GM21619 (cell line): Measurements from ENCODE around the gene CPED1.
"Not testable (repeated sequence)": the region's sequence is repeated elsewhere in the genome, so short reads cannot be mapped to it uniquely, and the experiment has no call there.

Experiments
- ATAC-seq: cut with Tn5 transposase; IDR thresholded peaks from one replicate; pipeline ENCODE4 v1.9.1; 2021; ENCODE audit not compliant: unreplicated experiment

Gene CPED1

DNA sequence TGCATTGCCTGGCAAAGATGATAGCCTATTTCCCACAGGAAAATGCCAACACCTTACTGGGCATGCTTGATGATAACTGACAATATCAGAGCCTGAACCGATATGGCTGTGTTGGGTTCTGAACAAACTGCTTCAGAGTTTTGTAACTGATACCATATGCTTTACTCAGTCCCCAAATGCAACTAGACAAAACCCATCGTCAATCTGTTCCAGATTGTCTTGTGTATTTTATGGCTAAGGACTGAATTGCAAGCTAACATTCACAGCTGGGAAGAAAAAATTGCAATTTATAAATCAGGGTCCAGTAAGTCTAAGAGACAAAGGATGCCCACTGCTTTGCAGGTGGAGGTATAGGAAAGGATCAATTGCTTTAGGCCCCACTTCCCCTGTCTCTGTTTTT lies 223.5 kb downstream of the CPED1 start:
- ATAC-seq = no peak

DNA sequence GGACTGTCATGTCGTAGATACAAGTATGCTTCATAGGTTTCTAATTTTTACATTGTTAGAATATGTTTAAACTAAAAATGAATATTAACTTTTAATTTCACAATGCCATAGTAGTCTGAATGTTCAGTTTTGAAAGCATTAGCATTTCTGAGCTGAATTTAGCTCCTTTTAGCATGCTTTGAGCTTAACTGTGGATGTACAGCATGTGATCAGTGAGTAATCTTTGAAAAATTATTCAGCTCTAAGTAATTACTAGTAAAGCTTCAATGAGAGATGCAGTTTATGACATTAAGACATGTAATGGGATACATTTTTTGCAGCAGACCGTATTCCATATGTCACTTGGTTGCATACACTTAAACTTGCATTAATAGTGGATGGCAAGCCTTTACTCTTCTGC lies 226.1 kb downstream of the CPED1 start:
- no peak for ATAC-seq

DNA sequence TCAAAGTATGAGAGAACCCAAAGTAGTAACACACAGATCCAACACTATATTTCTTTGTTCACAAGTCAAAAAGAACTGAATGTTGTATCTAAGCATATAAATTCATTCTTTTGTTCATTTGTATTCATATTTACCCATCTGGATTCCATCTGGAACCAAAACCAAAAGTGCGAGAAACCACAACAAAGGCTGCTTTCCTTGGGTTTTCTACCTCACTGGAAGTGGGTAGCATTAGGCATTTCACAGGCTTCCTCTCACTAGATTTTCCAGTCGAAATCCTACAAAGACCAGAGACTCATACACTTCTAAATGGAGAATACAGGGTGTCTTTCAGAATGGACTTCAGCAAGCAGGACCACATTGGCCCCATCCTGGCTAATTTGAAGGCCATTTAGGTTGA lies 230.5 kb downstream of the CPED1 start:
- no peak for ATAC-seq

GRCh38 chr7:121221108-121221507 lies 232.6 kb downstream of the CPED1 start:
- not testable (repeated sequence) for ATAC-seq

- no peak for ATAC-seq
Observed at GRCh38 chr7:121228779-121229178, 240.3 kb downstream of the CPED1 start.

DNA sequence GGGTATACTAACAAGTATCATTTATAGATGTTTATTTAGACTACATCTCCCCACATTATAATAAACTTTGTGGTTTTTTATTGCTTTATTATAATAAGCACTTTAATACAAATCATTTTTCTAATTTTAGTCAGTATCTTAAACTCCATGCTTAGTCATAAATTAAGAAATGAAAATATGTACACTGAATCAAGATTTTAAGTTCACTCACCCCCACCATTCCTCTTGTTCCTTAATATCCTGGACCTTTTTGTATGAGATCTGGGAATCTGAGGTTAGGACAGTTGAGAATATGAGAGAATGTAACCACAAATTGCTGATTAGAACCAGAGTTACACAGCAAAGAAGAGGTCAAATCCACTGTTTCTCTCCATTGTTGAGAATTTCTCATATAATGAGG lies 246.7 kb downstream of the CPED1 start:
- ATAC-seq = no peak

- no peak for ATAC-seq
Observed at GRCh38 chr7:121237601-121238000, 249.1 kb downstream of the CPED1 start.

DNA sequence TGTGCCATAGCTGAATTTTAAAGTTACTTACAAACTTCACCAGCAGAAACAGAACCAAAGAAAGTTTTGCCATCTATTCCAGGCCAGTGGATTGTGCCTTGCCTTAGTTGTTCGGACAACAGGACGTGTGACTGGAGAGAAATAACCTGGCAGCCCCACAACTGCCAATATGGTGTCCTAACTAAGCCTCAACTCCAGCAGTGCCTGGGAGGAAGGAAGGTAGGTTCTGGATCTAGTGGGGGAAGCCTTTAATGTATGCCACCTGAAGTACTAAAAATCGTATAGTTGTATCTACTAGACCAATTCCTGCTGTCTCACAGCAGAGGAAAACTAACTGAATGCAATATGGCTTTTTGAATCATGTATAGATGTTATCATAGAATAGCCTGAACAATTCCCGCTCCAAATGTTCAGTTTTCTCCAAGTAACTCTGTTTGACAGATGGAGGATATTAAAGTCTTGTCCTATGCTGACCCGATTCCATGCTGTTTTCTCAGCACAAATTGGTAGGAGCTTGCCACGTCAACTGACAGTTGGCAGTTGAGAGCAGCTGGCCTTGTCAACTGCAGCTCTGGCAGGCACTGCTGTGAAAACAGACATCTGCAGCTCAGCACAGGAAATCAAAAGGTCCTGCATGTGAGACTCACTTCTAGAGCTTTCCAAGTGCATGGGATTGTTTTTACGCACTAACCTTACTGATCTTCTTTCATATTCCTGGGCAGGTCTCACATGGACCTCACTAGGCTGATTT lies 255.8 kb downstream of the CPED1 start:
- no peak for ATAC-seq

DNA sequence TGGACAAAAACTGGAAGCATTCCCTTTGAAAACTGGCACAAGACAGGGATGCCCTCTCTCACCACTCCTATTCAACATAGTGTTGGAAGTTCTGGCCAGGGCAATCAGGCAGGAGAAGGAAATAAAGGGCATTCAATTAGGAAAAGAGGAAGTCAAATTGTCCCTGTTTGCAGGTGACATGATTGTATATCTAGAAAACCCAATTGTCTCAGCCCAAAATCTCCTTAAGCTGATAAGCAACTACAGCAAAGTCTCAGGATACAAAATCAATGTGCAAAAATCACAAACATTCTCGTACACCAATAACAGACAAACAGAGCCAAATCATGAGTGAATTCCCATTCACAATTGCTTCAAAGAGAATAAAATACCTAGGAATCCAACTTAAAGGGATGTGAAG lies 262.9 kb downstream of the CPED1 start:
- ATAC-seq = not testable (repeated sequence)

DNA sequence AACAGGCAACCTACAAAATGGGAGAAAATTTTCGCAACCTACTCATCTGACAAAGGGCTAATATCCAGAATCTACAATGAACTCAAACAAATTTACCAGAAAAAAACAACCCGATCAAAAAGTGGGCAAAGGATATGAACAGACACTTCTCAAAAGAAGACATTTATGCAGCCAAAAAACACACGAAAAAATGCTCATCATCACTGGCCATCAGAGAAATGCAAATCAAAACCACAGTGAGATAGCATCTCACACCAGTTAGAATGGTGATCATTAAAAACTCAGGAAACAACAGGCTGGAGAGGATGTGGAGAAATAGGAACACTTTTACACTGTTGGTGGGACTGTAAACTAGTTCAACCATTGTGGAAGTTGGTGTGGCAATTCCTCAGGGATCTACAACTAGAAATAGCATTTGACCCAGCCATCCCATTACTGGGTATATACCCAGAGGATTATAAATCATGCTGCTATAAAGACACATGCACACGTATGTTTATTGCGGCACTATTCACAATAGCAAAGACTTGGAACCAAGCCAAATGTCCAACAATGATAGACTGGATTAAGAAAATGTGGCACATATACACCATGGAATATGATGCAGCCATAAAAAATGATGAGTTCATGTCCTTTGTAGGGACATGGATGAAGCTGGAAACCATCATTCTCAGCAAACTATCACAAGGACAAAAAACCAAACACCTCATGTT lies 264.2 kb downstream of the CPED1 start:
- not testable (repeated sequence) for ATAC-seq

GRCh38 chr7:121259826-121260225 lies 271.3 kb downstream of the CPED1 start:
- no peak for ATAC-seq

DNA sequence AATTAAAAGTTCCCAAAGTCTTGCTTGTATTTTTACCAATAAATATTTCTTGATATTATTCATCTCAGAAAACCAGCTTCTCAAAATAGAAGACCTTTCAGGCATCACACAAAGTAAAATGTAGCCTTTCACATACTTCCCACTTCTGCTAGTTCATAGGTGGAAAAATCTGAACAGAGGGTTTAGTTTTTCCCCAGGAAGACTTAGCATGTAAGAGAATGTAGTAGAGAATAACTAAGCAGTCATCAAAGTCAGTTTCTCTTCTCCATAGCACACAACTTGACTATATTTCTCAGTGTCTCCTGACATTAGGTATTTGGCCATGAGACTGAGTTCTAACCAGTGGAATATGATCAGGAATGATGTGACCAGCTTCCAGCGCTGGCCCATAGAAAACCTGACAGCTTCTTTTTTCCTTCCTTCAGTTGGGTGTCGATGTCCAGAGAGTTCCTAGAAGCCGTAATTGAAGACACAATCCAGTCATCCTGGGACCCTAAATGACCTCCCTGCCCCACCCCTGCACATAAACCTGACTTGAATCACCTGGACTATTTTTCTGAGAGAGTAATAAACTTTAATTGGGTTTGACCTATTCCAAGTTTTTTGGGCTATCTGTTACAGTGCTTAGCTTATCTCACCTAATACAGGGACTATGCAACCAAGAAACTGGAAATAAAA lies 272.8 kb downstream of the CPED1 start:
- no peak for ATAC-seq

GRCh38 chr7:121262221-121262620 lies 273.7 kb downstream of the CPED1 start:
- no peak for ATAC-seq

GRCh38 chr7:121262969-121263368 lies 274.5 kb downstream of the CPED1 start:
- no peak for ATAC-seq

GRCh38 chr7:121266307-121266894 lies 277.9 kb downstream of the CPED1 start:
- no peak for ATAC-seq

GRCh38 chr7:121267612-121268011 lies 279.1 kb downstream of the CPED1 start:
- no peak for ATAC-seq

GRCh38 chr7:121269798-121270197 lies 281.3 kb downstream of the CPED1 start:
- ATAC-seq = no peak

DNA sequence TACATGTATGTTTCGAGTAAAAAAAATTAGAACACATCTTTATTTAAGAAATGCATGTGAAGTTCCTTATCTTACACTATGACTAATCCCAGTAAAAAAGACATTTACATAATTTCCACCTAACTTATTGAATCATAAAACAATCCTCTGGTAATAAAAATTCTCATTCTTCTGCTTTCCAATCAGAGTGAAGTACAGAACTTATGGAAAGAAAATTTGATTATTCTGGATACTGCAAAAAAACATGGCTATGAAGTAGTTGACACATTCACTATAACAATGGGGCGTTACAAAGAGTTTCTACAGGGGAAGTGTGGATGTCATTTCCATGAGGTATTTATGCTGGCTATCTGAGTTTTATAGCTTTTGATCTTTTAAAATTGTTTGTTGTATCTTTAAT lies 282.6 kb downstream of the CPED1 start:
- ATAC-seq = no peak

DNA sequence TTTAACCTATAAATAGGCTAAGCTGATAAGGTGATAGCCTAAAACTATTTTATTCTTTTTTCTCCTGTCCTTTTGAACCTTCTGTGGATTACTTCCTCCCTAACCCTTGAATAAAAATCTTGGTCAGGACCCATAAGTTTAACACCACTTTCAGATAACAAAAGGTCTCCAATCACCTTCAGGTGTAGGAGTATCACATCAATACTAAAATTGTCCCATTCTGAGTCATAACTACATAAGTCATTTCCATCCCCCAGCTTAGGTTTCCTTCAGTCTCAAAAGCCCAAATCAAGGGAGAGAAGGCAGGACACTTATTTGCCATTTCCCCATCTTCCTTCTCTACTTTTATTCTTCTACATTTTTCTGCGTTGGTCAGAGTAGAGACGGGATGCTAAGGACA lies 283.4 kb downstream of the CPED1 start:
- peak; percentile 38 for ATAC-seq

DNA sequence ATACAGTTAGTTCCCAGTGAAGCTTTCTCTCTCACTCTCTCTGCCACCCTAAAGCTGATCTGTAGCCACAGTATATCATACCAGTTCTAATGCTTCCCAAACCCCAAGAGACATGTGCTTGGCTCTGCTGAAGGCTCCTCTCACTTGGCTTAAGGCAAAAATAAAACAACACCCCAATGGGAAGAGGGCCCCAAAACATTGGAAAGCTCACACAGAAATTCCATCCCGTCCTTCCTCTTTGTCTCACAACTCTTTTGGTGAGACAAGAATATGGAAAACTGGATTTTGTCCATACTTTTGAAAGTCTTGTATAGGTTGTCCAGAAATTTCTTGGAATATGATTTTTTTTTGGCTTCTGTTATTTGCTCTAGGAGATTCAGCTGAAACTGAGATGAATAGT lies 284.2 kb downstream of the CPED1 start:
- ATAC-seq = no peak

DNA sequence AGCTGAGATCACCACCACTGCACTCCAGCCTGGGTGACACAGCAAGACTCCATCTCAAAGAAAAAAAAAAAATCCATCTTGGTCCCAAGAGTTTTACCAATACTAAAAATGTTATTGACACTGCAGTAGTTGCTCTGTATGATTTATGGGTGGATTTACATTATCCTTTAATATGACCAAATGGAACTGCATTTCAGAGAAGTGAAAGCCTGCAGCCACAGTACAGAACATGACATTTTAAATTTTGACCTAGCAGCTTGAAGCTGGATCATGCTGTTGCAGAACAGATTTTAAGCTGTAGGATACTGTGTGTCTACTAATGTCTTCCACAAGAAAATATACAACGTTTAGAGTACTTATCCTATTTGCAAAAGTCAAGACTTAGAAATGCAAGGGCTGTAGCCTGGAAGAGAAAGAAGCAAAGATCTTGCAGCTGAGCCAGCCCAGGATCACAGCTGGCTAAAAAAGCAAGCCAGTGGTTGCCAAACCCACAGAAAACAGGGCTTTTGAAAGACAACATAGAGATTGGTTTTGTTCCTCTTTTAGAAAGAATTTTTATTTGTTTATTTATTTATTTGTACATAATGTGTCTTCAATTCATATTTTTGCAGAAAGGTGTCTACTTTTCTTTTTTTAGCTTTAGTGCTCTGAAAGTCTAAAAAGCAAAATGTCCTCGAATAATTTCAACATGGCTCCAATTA lies 285.1 kb downstream of the CPED1 start:
- no peak for ATAC-seq
